ENCODE measurements around the gene PSMD6.
A peak's percentile ranks its signal among the peaks of the same experiment; 100 is the strongest.

The PSMD6 gene

DNA sequence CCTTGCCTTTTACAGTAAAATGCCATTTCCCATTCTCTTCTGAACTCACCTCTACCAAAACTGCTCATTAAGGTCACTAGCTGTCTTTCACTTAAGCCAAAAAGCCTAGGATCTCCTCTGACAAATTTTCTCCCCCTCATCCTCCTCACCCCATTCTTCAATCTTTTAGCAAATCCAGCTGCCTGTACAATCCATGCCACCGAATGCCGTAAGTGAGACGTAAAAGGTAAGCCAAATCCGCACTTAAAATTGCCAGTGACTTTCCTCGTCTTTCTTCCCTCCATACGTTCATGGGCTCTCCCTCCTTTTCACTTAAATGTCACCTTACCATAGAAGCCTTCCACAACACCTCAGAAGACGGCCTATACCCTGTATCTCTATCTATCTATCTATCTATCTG is 13.8 kb downstream of the PSMD6 start:
- TF ChIP-seq POLR2A (IDR thresholded peaks at IDR 0.05; ENCODE audit: low read depth, low read length) = no peak
- no peak for FAIRE-seq
- no peak for DNase-seq (ENCODE audit: insufficient read length, low spot score)

DNA sequence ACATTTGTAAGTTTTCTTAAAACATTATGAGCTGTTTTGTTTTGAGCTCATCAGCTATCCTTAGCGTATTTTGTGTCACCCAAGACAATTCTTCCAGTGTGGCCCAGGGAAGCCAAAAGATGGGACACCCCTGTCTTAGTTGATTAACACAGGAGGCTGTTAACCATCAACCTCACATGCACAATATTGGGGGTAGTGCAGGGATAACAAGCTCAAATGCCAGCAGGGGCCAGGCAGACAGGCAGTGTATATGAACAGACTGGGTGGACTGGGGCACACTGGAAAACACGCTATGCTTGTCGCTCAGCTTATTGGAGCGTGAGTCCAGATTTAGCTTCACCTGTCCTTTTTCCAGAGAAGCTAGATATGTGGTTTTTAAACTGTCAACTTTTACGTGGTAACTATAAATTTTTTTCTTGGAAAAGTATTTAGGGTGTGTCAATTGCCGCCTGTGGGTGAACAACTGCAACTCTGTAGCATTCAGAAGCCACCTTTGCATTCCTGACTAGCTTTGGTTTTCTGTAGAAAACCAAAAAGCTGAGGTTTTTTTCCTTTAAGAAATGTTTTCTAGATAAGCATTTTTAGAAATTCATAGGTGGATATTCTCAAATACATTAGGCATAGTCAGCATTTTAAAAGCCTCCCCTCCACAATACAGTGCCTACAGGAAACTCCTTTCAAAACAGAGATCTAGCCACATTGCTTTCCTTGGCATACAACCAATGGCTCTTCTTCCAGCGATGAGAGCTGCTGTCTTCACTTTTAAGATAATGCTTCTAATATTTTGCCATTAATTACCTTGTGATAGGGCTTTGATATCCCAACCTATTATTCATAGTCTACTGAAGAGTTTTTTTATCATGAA is 14.6 kb downstream of the PSMD6 start:
- DNase-seq (ENCODE audit: insufficient read length, low spot score) = no peak
- FAIRE-seq = no peak
- TF ChIP-seq POLR2A (IDR thresholded peaks at IDR 0.05; ENCODE audit: low read depth, low read length) = no peak

DNA sequence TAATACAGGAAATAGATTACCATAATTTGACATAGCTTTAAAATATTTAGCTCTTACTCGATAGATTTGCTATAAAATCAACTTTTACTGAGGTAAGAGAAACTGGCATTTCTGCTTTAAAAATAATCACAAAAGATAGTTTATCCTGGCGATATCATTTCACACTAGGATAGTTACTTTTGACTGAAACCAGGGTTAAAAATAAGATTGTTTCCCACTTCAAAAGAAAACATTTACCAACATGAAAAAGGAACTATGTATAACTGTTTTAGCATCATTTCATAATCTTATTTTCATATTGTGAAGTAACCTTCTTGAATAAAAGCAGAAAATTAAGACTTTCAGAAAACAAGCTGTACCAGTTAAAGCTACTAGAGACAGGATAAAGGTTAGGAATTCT is 15.3 kb downstream of the PSMD6 start:
- no peak for FAIRE-seq

GRCh38 chr3:64003589-64003988 is 19.7 kb downstream of the PSMD6 start:
- DNase-seq (ENCODE audit: insufficient read length, low spot score) (no peak), FAIRE-seq (no peak)
- TF ChIP-seq POLR2A (IDR thresholded peaks at IDR 0.05; ENCODE audit: low read depth, low read length) = no peak

More for the DNA sequence above, 15.3 kb downstream of the PSMD6 start:
- DNase-seq (ENCODE audit: insufficient read length, low spot score) = no peak
- no peak for TF ChIP-seq POLR2A (IDR thresholded peaks at IDR 0.05; ENCODE audit: low read depth, low read length)

DNA sequence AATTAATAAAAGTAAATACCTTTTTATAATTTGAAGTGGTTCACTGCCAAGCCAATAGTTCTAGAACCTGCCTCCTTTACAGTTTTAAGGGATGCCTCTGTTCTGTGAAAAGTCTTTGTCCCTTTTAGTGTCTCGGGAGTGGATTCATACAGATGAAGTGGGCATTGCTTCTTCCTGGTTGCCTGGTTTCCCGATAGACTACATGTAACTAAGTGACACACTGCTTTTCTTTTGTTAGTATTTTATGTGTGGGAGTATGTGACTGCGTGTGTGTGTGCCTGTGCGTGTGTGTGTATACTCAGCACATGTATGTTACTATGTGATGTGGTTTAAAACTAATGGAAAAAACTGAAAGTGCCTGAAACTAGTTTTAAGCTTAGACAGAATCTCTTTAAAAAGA is 21.1 kb downstream of the PSMD6 start:
- TF ChIP-seq POLR2A (IDR thresholded peaks at IDR 0.05; ENCODE audit: low read depth, low read length) = no peak
- no peak for DNase-seq (ENCODE audit: insufficient read length, low spot score)
- no peak for FAIRE-seq

GRCh38 chr3:64000453-64001055 is 22.7 kb downstream of the PSMD6 start:
- FAIRE-seq = no peak
- no peak for TF ChIP-seq POLR2A (IDR thresholded peaks at IDR 0.05; ENCODE audit: low read depth, low read length)
- no peak for DNase-seq (ENCODE audit: insufficient read length, low spot score)

DNA sequence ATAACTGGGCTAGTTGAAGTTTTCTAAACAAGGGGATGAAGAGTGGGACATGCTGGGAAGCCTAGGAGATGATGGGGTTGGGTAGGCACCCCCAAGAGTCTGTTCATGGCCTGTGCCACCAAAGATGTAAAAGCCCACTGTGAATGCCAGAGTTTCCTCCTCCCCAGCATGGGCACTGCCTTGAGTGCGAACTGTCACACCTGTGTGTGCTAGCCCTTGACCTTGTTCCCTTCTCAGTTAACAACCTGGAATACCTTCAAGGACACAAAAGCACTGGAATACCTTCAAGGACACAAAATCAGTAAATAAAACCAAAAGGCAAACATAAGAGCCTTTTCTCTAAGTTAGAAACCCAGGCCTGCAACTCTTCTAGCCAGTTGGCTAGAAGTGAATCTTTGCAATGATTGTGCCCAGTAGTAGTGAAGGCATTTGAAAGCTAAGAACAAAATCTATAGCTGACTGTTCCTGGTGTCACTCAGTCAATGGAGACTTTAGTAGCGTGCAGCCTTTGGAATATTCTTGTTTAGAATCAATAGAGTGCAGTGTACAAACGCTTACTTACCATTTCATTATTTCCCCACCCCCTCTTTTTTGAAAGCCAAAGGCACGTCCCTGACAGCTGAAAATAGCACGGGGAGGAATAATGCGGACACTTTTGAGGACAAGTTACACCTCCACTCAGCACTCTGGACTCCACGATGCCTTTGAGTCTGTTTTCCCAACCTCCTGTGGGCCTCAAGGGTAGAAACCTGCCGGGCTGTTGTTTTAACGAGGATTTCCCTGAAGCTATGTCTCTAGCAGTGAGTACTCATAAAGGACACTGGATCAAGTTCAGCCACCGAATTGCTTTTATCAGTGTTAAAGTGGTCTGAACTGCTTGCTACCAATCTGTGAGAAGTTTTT is 24.2 kb downstream of the PSMD6 start:
- TF ChIP-seq POLR2A (IDR thresholded peaks at IDR 0.05; ENCODE audit: low read depth, low read length) = no peak
- DNase-seq (ENCODE audit: insufficient read length, low spot score) = no peak
- no peak for FAIRE-seq

DNA sequence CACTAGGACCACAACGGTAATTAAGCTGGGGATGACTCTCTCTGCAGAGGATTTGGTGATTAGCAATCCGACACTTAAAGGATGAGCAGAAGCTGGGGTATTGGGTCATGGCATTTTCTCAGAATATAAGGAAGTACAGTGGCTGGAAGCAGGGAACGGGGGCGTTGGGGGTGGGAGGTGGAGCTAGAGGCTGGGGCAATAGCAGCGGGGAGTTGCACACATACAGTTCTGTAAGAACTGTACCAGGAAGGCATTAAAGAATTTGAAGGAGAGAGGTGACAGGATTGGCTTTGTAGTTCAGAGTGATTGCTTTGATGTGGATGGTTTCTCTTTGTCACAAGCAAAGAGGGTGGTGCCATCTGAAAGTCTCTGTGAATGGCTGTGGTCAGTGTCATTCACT is 28.2 kb downstream of the PSMD6 start:
- no peak for DNase-seq (ENCODE audit: insufficient read length, low spot score)
- no peak for FAIRE-seq
- no peak for TF ChIP-seq POLR2A (IDR thresholded peaks at IDR 0.05; ENCODE audit: low read depth, low read length)

DNA sequence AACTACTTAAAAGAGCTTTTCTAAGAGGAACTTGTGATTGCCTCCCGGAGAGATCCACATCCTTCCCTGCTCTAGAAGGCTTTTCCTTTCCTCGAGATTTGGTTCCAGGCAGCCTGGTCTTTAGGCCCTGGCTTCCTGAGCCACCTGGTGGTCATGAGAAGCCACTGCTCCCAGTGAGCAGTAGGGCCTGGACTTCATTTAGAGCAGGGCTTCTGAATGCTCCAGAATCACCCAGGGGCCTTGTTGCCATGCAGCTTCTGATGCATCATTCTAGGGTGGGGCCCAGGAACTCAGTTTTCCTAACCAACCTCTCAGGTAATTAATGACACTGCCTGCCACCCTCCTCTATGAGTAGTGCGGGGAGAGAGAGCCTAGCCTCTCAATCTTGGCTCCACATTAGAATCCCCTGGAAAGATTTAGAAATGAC is 29.6 kb downstream of the PSMD6 start:
- DNase-seq (ENCODE audit: insufficient read length, low spot score) (peak; percentile 63), FAIRE-seq (peak; percentile 23)
- TF ChIP-seq POLR2A (IDR thresholded peaks at IDR 0.05; ENCODE audit: low read depth, low read length) = no peak

- FAIRE-seq (no peak), DNase-seq (ENCODE audit: insufficient read length, low spot score) (no peak)
- no peak for TF ChIP-seq POLR2A (IDR thresholded peaks at IDR 0.05; ENCODE audit: low read depth, low read length)
Measured at GRCh38 chr3:63992516-63993209, 30.6 kb downstream of the PSMD6 start.

DNA sequence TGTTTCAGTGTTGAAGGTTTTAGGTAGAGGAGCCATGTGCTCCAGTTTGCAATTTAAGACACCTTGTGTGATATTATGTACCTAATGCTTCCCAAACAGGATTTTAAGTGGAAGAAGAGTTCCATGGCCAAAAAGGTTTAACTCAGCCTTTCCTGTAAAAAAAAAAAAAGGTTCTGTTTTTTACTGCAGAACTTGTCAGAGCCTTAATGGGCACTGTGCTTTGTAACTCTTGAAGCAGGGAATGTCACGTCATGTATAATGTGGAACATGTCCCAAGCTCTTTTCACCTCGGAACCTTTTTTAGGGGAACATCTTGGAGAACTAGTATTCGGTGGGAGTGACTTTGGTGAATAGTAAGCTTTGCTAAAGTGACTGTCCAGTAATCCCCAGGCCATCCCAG is 31.6 kb downstream of the PSMD6 start:
- TF ChIP-seq POLR2A (IDR thresholded peaks at IDR 0.05; ENCODE audit: low read depth, low read length) = no peak
- FAIRE-seq = no peak

GRCh38 chr3:63990733-63991132 is 32.6 kb downstream of the PSMD6 start:
- FAIRE-seq (no peak), DNase-seq (ENCODE audit: insufficient read length, low spot score) (no peak)
- no peak for TF ChIP-seq POLR2A (IDR thresholded peaks at IDR 0.05; ENCODE audit: low read depth, low read length)

More for the DNA sequence above, 31.6 kb downstream of the PSMD6 start:
- no peak for DNase-seq (ENCODE audit: insufficient read length, low spot score)

- DNase-seq (ENCODE audit: insufficient read length, low spot score) (no peak), FAIRE-seq (no peak)
- TF ChIP-seq POLR2A (IDR thresholded peaks at IDR 0.05; ENCODE audit: low read depth, low read length) = no peak
Measured at GRCh38 chr3:63990204-63990603, 33.1 kb downstream of the PSMD6 start.
